Stimulated activated naive CD8-positive, alpha-beta T cell treated with anti-CD3 and anti-CD28 coated beads, Interleukin-15, amount 100 ng/mL, for 72 hours (primary cell): ENCODE results near the gene SLC38A4.

Source experiments
- ATAC-seq: fragments of 150-1000 bp; cut with Tn5 transposase; 2 replicates; pipeline ENCODE4 v1.10.0; 2021; ENCODE audit warnings: mild to moderate bottlenecking, moderate library complexity
- DNase-seq, 2 donors: peaks; one replicate each; pipeline ENCODE4 v3.0.0; 2021 to 2022
- H3K27ac Mint-ChIP-seq, 2 donors: one replicate each; pipeline ENCODE4 v1.8.0; 2022; ENCODE audit warnings: mild to moderate bottlenecking in 2 of 2, mixed read lengths in 2 of 2, moderate library complexity in 2 of 2
- H3K27me3 Mint-ChIP-seq: one replicate; pipeline ENCODE4 v1.8.0; 2022; ENCODE audit warnings: mixed read lengths
- H3K4me1 Mint-ChIP-seq: one replicate; pipeline ENCODE4 v1.8.0; 2022; ENCODE audit warnings: mild to moderate bottlenecking, mixed read lengths
- H3K4me3 Mint-ChIP-seq, 2 donors: one replicate each; pipeline ENCODE4 v1.8.0; 2022; ENCODE audit warnings: mild to moderate bottlenecking in 2 of 2, mixed read lengths in 2 of 2, moderate library complexity in 1 of 2
- H3K9me3 Mint-ChIP-seq, 2 donors: one replicate each; pipeline ENCODE4 v1.8.0; 2022; ENCODE audit warnings: mixed read lengths in 2 of 2

SLC38A4 gene

DNA sequence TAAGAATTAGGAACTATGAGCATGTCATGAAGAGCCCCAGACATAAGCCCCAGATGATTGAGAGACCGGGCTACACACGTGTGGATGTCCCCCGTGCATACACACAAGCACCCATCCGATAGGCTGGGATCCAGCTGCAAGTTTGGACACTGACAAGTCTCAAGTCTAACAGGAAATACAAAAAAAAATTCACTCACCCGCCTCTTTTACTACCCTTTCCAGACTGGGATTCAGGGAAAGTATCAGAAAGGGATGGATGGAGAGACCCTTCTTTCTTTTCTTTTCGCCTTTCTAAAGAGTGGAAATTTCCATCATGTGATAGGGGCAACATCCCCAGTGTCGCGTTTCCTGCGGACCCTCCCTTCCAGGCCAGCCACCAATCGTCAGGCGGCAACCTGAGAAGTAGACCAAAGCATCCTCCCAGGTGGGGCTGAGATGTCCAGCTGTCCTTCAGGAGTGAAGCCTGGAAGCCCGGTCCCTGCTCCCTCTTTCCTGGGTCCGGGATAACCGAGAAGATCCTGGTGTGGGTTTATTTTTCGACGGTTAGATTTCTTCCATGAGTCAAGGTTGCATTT, 6.4 kb upstream of the SLC38A4 start:
- peaks cover 0 to 5% of the 10 kb centered on the region in 2 donors for H3K9me3 Mint-ChIP-seq
- peaks cover 21% of the 10 kb centered on the region for H3K4me1 Mint-ChIP-seq
- no peak overlapping the region for H3K27ac Mint-ChIP-seq
- DNase-seq (no peak), ATAC-seq (no peak)
- peak overlapping the region; percentile 73 to 79 for H3K4me3 Mint-ChIP-seq
- H3K27me3 Mint-ChIP-seq, result peaks cover 76% of the 10 kb centered on the region

DNA sequence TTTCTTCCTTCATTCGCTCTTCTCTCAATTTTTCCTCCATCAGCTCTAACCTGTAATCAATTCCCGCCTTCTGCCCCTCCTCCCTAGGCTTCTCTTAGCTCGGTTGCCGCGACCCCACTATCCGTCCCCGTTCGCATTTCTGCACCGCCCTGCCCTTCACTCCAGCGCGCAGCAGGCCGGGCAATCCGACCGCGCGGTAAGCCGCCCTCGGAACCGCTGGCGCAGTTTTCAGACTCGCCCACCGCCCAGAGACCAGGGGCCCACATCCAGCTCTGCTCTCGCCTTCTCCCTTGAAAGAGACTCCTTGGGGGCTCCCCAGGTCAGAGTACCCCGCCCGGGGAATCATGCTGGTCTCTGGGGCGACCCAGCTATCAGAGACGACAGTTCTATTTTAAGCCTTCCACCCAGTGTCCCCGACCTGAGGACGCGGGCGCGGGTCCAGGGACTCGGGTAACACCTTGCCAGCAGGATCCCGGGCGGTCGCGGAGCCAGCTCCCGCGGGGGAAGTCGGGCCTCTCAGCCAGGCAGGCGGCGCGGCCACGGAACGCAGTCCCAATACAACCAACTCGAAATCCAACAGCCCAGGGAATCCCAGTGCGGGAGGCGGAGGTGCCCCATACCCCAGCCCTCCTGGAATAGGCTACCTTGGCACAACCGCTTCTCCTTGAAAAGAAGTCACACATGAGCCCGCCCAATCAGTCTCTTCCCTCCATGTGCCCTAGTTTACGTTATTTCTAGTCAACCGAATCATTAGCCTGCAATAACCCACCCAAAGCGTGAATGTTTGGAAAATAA, 5.7 kb upstream of the SLC38A4 start:
- no peak for DNase-seq
- H3K4me1 Mint-ChIP-seq, result peaks cover 21% of the 10 kb centered on the region
- peak overlapping the region; percentile 73 to 79 for H3K4me3 Mint-ChIP-seq
- ATAC-seq, result peak; percentile 66
- H3K9me3 Mint-ChIP-seq, result peaks cover 0 to 1% of the 10 kb centered on the region in 2 donors
- H3K27ac Mint-ChIP-seq, result peak overlapping the region in 1 of 2 donors; percentile 54
- peaks cover 69% of the 10 kb centered on the region for H3K27me3 Mint-ChIP-seq

DNA sequence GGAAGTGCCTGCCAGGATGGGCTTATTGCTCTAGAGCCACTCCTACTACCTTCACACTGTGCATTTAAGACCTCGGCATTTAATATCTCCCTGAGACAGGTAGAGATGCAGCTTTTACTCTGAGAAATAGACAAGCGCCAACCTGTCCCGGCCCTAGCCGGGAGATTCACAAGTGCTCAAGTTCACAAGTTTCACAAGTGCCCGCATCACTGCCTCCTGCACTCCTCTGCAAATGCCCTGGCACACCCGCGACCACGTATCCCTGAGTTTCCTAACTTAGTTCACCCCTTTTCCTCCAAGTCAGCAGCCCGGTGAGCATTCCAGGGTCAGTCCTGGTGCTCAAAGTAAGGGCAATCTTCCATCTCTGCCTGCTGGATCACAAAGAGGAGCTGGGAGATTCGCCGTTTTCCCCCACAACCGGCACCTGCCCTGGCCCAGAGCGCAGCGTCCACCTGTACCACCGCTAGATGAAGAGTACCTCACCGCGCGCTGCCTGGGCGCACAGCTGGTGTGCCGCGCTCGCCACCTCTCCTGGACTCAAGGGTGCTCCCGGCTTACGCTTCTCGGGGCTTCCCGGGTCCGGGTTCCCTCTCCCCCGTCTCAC, 5.0 kb upstream of the SLC38A4 start:
- H3K27ac Mint-ChIP-seq, result no peak overlapping the region
- H3K27me3 Mint-ChIP-seq, result peaks cover 72% of the 10 kb centered on the region
- peak overlapping the region; percentile 73 to 79 for H3K4me3 Mint-ChIP-seq
- H3K4me1 Mint-ChIP-seq, result peaks cover 23% of the 10 kb centered on the region
- DNase-seq (no peak), ATAC-seq (peak; percentile 60)
- no peaks in the 10 kb centered on the region for H3K9me3 Mint-ChIP-seq

DNA sequence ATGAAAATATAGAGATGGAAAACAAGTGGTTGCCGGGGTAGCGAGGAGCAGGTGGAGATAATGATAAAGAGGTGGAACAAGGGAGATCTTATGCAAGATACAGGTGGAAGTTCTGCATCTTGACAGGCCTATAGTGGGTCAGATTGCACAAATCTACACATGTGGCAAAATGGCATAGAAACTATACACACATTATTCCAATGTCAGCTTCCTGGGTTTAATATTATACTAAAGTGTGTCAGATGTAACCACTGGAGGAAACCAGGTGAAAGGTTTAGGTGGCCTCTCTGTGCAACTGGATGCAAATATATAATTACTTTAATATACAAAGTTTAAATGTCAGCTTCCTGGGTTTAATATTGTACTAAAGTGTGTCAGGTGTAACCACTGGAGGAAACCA, 1.1 kb downstream of the SLC38A4 start:
- no peak for DNase-seq
- Mint-ChIP-seq H3K9me3 (no peaks in the 10 kb centered on the region), H3K27ac (no peak overlapping the region), H3K4me1 (peaks cover 4% of the 10 kb centered on the region), H3K27me3 (peaks cover 32% of the 10 kb centered on the region), H3K4me3 (no peak overlapping the region)
- ATAC-seq, result no peak

DNA sequence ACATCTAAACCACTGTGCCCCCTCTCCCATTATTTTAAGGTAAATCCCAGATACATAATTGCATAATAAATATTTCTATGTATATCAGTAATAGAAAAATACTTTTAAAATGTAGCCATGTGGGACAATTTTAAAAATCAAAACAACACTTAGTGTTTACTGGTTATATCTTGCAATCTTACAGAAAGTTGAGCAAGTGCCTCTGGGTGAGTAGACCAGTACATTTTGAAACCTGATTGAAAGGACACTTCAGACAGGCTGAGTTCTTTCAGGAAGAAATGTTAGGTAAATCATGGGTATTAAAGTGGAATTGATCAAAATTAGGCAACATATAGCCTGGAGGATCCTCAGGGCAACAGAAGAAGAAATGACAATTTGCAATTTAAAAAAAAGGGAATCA, 7.2 kb downstream of the SLC38A4 start:
- ATAC-seq, result no peak
- Mint-ChIP-seq H3K9me3 (no peaks in the 10 kb centered on the region), H3K27ac (no peak overlapping the region), H3K4me3 (no peak overlapping the region), H3K4me1 (no peaks in the 10 kb centered on the region), H3K27me3 (peaks cover 7% of the 10 kb centered on the region)
- DNase-seq, result no peak

DNA sequence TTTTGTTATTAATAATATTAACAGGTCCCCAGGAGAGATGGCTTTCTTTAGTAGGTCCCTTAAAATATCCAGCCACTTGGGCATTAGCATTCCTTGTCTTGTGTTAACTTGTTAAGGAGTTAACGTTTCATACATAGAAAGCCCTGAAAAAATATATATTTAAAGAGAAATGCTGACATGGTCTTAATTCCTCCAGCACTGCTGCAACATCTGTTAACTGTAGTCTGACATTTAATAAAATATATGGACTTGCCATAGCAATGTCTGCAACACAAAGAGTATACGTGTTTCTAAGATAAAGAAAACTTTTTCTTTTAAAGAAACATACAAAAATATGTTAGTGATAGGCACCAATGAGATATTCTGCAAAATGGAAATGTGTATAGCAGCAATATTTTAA, 10.0 kb downstream of the SLC38A4 start:
- Mint-ChIP-seq H3K27ac (no peak overlapping the region), H3K4me1 (peaks cover 6% of the 10 kb centered on the region), H3K9me3 (no peaks in the 10 kb centered on the region), H3K4me3 (no peak overlapping the region), H3K27me3 (peaks cover 14% of the 10 kb centered on the region)
- no peak for DNase-seq
- ATAC-seq, result no peak

DNA sequence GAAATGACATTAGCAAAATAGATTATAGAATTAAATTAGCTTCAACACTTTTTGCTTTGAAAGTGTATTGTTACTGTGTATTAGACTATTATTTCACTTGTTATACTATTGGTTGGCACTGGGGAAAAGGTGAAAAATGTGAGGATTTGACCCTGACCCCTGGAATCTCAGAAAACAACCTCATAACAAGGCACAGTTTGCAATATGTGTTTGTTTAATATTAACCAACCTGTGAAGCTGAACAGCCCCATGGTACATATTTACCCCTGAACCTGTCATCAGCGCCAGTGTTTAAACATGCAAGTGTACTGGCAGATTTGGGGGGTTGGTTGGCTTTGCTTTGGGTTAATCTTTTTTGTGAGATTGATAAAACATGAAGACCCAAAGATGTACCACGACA, 11.7 kb downstream of the SLC38A4 start:
- Mint-ChIP-seq H3K27me3 (peaks cover 15% of the 10 kb centered on the region), H3K4me1 (peaks cover 6% of the 10 kb centered on the region), H3K27ac (no peak overlapping the region), H3K4me3 (no peak overlapping the region), H3K9me3 (no peaks in the 10 kb centered on the region)
- DNase-seq (no peak), ATAC-seq (no peak)

DNA sequence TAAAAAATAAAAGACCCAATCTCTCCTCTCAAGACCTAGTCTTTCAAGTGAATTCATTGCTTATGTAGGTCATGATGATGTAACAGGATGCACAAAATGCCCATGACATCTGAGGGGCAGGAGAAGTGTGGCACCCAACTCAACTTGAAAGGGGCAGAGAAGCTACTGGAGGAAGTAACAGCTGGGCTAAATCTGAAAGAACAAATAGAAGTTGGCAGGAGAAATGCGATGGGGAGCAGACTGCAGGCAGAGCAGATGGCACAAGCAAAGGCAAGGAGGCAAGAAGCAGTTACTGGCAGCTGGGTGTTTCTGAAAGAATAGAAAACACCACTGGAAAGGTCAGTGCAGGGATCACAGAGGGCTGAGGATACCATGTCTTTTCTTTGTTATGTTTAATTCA, 14.6 kb downstream of the SLC38A4 start:
- ATAC-seq, result peak; percentile 45
- H3K9me3 Mint-ChIP-seq, result no peaks in the 10 kb centered on the region
- no peak for DNase-seq
- H3K4me1 Mint-ChIP-seq, result peaks cover 6% of the 10 kb centered on the region
- no peak overlapping the region for H3K27ac Mint-ChIP-seq
- H3K27me3 Mint-ChIP-seq, result peaks cover 8% of the 10 kb centered on the region
- no peak overlapping the region for H3K4me3 Mint-ChIP-seq

DNA sequence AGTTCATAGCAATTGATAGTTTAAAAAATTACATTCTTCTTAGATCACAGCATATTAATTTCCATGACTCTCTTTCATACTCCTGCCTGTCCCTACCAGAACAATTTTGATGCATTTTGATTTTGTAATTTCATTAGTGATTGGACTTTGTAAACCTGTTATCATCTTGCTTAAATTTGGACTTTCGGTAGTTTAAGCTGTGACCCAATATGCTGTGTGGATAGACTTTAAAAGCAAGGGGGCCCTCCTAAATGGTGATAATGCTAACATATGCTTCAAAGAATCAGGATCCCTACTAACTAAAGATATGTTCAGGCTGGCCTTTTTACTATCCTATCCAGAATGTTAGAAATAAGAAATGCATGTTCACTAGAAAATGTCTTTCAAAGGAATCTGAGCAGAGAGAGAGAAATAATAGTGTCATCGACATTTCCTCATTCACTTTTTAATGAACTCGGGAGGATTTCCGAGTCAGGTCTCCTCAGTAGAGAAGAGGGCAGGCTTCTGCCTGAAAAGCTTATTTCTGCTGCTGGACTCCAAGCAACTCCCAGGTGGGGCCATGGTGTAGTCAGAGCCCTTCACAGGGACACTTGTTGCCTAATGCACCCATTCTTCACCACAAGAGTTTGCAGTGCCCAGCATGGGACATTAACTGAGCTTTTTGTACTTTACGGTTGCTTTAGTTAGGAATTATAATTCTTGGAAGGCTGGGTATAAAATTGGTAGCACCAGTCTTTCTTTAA, 16.7 kb downstream of the SLC38A4 start:
- Mint-ChIP-seq H3K4me3 (no peak overlapping the region), H3K4me1 (peaks cover 6% of the 10 kb centered on the region), H3K9me3 (no peaks in the 10 kb centered on the region), H3K27me3 (peaks cover 14% of the 10 kb centered on the region), H3K27ac (no peak overlapping the region)
- DNase-seq (no peak), ATAC-seq (no peak)

DNA sequence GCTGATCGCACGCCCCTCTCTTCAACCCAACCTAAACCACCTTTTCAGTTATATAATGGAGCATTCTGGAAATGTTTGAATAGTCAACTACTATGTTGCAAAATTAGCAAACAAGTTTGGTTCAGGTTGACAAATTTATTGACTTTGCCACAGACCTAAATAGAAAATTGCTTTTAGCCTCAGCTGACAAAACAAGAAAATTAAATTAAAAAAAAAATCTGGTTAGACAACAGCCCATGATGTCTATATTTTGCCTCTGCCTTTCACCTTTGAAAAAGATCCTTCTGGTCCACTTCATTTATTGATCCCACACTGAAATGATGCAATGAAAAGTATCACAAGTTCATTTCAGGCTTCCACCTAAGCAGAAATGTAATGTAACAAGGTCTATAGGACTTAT, 17.5 kb downstream of the SLC38A4 start:
- no peak overlapping the region for H3K27ac Mint-ChIP-seq
- H3K9me3 Mint-ChIP-seq, result no peaks in the 10 kb centered on the region
- peaks cover 6% of the 10 kb centered on the region for H3K4me1 Mint-ChIP-seq
- ATAC-seq, result no peak
- H3K4me3 Mint-ChIP-seq, result no peak overlapping the region
- peaks cover 14% of the 10 kb centered on the region for H3K27me3 Mint-ChIP-seq
- DNase-seq, result no peak

DNA sequence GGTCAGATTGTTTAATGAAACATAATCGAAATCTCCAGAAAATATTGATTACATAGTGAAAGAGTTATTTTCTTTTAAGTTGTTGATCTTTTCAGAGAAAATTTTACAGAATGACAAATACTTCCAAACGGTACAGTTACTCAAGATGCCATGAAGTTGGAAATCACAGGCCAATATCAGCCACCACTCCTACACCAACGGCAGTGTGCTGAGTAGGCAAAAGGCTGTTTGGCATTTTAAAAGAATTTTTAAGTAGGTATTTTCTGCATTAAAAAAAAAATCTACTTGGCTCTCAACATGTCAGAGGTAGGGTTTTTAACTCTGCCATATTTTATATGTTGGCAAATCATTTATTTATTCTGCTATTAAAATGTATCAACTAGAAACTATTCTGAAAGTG, 21.7 kb downstream of the SLC38A4 start:
- Mint-ChIP-seq H3K27ac (no peak overlapping the region), H3K4me1 (no peaks in the 10 kb centered on the region), H3K9me3 (no peaks in the 10 kb centered on the region), H3K27me3 (peaks cover 6% of the 10 kb centered on the region), H3K4me3 (no peak overlapping the region)
- no peak for ATAC-seq
- no peak for DNase-seq

DNA sequence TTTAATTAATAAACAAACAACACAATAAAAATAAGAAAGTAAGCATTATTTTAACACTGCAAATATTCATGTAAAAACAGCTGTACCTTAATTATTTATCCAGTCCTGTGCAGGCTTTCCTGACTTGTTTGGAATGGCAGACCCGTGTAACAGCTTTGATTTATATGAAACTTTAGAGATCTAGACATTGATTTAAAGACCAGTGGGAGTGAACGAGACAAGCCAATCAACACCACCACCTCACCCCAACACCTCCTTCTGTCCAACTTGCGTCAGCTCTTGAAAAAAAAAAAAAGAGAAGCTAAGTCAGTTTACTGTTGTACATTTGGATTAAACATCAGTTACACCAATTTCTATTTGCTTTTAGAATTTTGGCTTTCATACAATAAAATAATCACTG, 22.3 kb downstream of the SLC38A4 start:
- no peak for ATAC-seq
- Mint-ChIP-seq H3K4me3 (no peak overlapping the region), H3K27me3 (peaks cover 6% of the 10 kb centered on the region), H3K9me3 (no peaks in the 10 kb centered on the region), H3K4me1 (no peaks in the 10 kb centered on the region), H3K27ac (no peak overlapping the region)
- DNase-seq, result no peak

DNA sequence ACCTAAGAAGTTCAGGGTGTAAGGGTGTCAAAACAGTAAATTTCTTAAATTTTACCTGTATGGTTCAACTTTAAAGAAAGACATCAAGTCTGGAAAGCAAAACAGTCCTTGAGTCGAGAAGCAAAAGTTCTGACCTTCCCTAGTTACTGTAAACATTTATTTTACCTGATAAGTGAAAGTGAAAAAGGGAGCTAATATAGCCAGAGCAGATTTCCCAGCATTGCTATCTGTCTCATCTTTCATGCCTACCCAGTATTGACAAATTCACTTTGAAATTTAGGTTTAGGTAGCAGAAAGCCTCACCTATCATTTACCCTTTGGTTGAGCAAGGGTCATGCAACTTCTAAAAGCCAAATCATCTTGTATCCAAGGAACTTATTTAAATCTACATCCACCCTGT, 24.5 kb downstream of the SLC38A4 start:
- DNase-seq (no peak), ATAC-seq (no peak)
- Mint-ChIP-seq H3K27ac (no peak overlapping the region), H3K4me3 (no peak overlapping the region), H3K9me3 (no peaks in the 10 kb centered on the region), H3K4me1 (no peaks in the 10 kb centered on the region), H3K27me3 (peaks cover 6% of the 10 kb centered on the region)

DNA sequence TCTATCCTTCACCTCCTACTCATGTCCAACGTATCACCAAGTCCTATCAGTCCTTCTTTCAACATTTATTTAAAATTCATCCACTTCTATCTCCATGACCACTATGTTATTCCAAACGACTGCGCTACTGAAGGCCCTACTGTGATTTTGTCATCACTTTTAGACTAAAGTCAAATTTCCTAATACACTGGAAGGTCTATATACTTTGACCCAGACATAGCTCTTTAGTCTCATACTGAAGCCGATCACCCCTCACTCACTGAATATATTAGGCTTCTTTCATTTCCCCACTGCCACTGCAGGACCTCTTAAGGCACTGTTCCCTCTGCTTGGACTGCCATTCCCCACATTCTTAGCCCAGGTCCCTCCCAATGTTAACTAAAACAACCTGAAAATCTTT, 25.6 kb downstream of the SLC38A4 start:
- ATAC-seq, result no peak
- H3K27ac Mint-ChIP-seq, result no peak overlapping the region
- DNase-seq, result no peak

DNA sequence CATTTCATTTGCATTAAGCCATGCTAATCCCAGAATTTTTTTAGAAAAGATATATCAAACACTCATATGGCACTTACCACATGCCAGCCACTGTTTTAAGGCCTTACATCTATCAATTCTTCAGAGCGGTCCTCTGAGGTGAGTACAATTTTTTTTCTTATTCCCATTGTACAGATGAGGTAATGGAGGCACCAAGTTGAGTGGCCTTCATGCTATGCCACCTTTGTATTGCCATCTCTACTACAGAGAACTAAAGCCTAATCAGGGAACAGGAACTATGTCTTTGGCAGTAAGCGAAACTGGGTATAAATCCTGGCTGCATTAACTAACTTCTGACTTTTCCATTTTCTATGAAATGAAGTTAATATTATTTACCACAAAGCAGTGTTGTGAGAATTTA, 27.1 kb downstream of the SLC38A4 start:
- Mint-ChIP-seq H3K27ac (no peak overlapping the region), H3K27me3 (no peaks in the 10 kb centered on the region), H3K4me3 (no peak overlapping the region), H3K9me3 (no peaks in the 10 kb centered on the region), H3K4me1 (peaks cover 7% of the 10 kb centered on the region)
- ATAC-seq (no peak), DNase-seq (no peak)

More for the DNA sequence above, 25.6 kb downstream of the SLC38A4 start:
- Mint-ChIP-seq H3K4me1 (no peaks in the 10 kb centered on the region), H3K9me3 (no peaks in the 10 kb centered on the region), H3K27me3 (no peaks in the 10 kb centered on the region), H3K4me3 (no peak overlapping the region)

DNA sequence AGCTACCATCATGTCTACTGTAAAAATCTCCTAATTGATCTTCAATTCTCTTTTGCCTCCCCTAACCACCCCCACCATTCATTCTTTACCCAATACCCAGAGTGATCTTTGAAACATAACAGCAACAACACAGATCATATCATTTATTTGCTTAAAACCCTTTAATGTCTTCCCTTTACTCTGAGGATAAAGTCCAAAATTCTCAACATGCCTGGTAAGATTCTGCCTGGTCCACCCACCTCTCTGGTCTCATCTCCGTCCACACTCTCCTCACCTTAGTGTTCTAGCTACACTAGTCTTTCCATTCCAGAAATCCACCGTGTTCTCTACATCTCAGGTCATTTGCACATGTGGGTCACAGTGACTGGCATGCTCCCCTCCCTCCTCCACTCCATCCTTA, 27.7 kb downstream of the SLC38A4 start:
- no peak for DNase-seq
- H3K4me1 Mint-ChIP-seq, result peaks cover 7% of the 10 kb centered on the region
- H3K9me3 Mint-ChIP-seq, result no peaks in the 10 kb centered on the region
- no peak for ATAC-seq
- H3K27me3 Mint-ChIP-seq, result no peaks in the 10 kb centered on the region
- H3K4me3 Mint-ChIP-seq, result no peak overlapping the region
- no peak overlapping the region for H3K27ac Mint-ChIP-seq
